ENCODE results near the gene GPC3. TPM values are rescaled to one million over a fixed set of nuclear protein-coding genes. Genes with fewer than 3 reads are reported as not detected.
A peak's percentile ranks its signal among the peaks of the same experiment; 100 is the strongest.

Gene GPC3
- total RNA-seq, 1 donor from 2014 or later, result 1,039 TPM

DNA sequence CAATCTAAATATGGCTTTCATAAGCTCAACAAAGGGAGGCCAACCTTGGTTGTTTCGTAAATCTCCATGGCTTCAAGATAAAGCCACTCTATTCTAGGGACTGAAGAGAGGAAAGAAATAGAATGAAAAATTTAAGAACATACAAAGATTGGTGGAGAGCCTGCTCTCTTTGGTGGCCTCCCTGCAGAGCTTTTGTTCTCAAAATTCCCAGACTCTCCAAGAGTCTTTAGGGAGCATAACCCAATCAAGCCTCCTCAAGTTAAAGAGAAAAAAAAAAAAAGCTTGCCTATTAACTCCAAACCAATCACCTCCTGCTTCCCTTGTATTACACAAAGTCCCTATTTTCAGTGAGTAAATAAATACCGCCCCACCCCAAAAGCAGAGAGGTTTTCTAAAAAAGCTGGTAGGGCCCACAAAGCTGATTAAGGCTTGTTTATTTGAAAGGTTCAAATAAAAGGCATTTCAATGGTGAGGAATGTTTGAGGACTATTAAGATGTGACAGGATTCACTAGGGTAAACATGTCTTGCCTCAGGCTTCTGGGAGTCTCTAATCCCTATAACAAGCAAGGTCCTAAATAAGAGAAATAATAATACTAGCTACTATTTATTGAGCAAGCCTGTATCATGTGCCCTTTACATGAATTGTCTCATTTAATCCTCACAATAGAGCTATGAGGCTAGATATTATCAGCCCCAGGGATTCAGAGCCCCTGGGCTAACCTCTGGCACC lies 71.6 kb downstream of the GPC3 start:
- peak; percentile 71 for DNase-seq (ENCODE audit: low spot score)
- Mint-ChIP-seq H3K4me1 (peaks cover 36% of the 10 kb centered on the region), H3K27me3 (ENCODE audit: insufficient read depth, low read depth) (peaks cover 4% of the 10 kb centered on the region), H3K27ac (no peak overlapping the region), H3K9me3 (peaks cover 12% of the 10 kb centered on the region), H3K4me3 (no peak overlapping the region), H3K36me3 (no peaks in the 10 kb centered on the region)
- H3K4me1 ChIP-seq, result peaks cover 37% of the 10 kb centered on the region
- peaks cover 13% of the 10 kb centered on the region for H3K9me3 ChIP-seq (ENCODE audit: low read depth)
- H3K4me2 ChIP-seq, result peak overlapping the region; percentile 58
- peaks cover 31% of the 10 kb centered on the region for H4K20me1 ChIP-seq (ENCODE audit: low read depth)
- no peaks in the 10 kb centered on the region for H3K36me3 ChIP-seq
- no peaks in the 10 kb centered on the region for H3K27me3 ChIP-seq
- peaks cover 48% of the 10 kb centered on the region for H3F3A ChIP-seq (ENCODE audit: low read depth)
- peak overlapping the region; percentile 93 for H3K27ac ChIP-seq
- no peak overlapping the region for H2AFZ ChIP-seq (replicated peaks)
- TF ChIP-seq EZH2phosphoT487 (IDR thresholded peaks at IDR 0.05), result no peak
- TF ChIP-seq, protein P1, sequence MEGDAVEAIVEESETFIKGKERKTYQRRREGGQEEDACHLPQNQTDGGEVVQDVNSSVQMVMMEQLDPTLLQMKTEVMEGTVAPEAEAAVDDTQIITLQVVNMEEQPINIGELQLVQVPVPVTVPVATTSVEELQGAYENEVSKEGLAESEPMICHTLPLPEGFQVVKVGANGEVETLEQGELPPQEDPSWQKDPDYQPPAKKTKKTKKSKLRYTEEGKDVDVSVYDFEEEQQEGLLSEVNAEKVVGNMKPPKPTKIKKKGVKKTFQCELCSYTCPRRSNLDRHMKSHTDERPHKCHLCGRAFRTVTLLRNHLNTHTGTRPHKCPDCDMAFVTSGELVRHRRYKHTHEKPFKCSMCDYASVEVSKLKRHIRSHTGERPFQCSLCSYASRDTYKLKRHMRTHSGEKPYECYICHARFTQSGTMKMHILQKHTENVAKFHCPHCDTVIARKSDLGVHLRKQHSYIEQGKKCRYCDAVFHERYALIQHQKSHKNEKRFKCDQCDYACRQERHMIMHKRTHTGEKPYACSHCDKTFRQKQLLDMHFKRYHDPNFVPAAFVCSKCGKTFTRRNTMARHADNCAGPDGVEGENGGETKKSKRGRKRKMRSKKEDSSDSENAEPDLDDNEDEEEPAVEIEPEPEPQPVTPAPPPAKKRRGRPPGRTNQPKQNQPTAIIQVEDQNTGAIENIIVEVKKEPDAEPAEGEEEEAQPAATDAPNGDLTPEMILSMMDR (IDR thresholded peaks at IDR 0.05), result no peak
- no peak for TF ChIP-seq EZH2 (IDR thresholded peaks at IDR 0.05)
- peaks cover 67% of the 10 kb centered on the region for H3K79me2 ChIP-seq (ENCODE audit: low read depth)
- peak overlapping the region; percentile 22 for H3K4me3 ChIP-seq
- no peak overlapping the region for H3K9ac ChIP-seq

DNA sequence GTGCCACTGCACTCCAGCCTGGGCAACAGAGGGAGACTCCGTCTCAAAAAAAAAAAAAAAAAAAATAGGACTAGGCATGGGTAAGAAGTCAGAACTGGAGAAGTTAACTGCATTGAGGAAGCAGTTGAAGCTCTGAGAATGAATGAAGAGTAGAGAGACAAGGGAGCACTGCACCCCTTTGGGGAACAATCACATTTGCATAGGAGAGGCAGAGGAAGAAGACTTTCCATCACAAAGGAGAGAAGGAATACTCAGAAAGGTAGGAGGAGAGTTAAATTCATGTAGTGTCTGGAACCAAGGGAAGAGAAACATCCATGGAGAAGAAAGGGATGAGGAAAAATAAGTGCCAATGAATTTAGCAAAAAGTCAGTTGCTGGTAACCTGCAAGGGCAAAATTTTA lies 72.4 kb downstream of the GPC3 start:
- Mint-ChIP-seq H3K9me3 (peaks cover 12% of the 10 kb centered on the region), H3K36me3 (no peaks in the 10 kb centered on the region), H3K27me3 (ENCODE audit: insufficient read depth, low read depth) (peaks cover 4% of the 10 kb centered on the region), H3K27ac (peak overlapping the region; percentile 6), H3K4me3 (no peak overlapping the region), H3K4me1 (peaks cover 36% of the 10 kb centered on the region)
- DNase-seq (ENCODE audit: low spot score), result no peak
- H3K79me2 ChIP-seq (ENCODE audit: low read depth), result peaks cover 67% of the 10 kb centered on the region
- no peaks in the 10 kb centered on the region for H3K36me3 ChIP-seq
- H3K4me2 ChIP-seq, result peak overlapping the region; percentile 58
- no peak overlapping the region for H2AFZ ChIP-seq (replicated peaks)
- peaks cover 10% of the 10 kb centered on the region for H3K9me3 ChIP-seq (ENCODE audit: low read depth)
- H3K27me3 ChIP-seq, result no peaks in the 10 kb centered on the region
- peak overlapping the region; percentile 93 for H3K27ac ChIP-seq
- peaks cover 31% of the 10 kb centered on the region for H4K20me1 ChIP-seq (ENCODE audit: low read depth)
- no peak overlapping the region for H3K9ac ChIP-seq
- peaks cover 48% of the 10 kb centered on the region for H3F3A ChIP-seq (ENCODE audit: low read depth)
- TF ChIP-seq EZH2phosphoT487 (IDR thresholded peaks at IDR 0.05) (no peak), EZH2 (IDR thresholded peaks at IDR 0.05) (no peak)
- TF ChIP-seq, protein P1 (IDR thresholded peaks at IDR 0.05), result no peak
- H3K4me3 ChIP-seq, result peak overlapping the region; percentile 22
- H3K4me1 ChIP-seq, result peaks cover 37% of the 10 kb centered on the region

DNA sequence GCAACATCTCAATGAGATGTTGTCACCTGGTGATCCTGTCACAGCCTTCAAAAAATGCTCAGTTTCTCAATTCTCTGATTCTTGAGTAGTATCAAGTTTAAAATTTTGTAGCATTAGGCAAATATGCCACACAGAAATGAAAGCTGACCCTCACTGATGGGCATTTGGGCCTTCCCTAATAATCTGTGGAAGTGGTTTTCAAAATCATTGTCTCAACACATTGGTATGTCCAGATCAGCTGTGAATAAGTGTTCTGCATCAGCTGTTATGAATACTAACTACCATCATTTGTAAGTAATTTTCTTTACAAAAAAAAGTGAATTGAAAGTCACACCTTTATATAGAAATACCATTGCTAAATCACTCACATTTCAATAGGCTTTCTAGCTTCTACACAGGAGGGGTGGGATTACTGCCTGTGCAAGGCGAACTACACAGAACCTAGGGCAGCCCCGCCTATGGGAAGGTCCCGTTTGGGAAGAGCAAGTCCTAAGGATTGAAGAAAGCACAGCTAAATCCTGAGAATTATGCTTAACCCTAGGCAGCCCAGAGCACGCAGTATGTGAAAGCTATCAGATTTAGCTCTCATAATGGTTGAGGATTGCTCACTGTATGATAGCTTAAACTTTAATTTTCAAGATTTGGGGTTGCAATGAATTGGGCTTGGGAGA lies 73.4 kb downstream of the GPC3 start:
- Histone ChIP-seq H3K4me3 (no peak overlapping the region), H3K9ac (no peak overlapping the region), H3K4me1 (peaks cover 37% of the 10 kb centered on the region), H3K9me3 (ENCODE audit: low read depth) (peaks cover 2% of the 10 kb centered on the region), H3K27me3 (no peaks in the 10 kb centered on the region), H3F3A (ENCODE audit: low read depth) (peaks cover 46% of the 10 kb centered on the region), H3K79me2 (ENCODE audit: low read depth) (peaks cover 69% of the 10 kb centered on the region), H3K4me2 (peak overlapping the region; percentile 58), H3K27ac (peak overlapping the region; percentile 67), H3K36me3 (no peaks in the 10 kb centered on the region), H2AFZ (replicated peaks) (no peak overlapping the region), H4K20me1 (ENCODE audit: low read depth) (peaks cover 31% of the 10 kb centered on the region)
- Mint-ChIP-seq H3K27ac (peak overlapping the region; percentile 26), H3K4me1 (peaks cover 36% of the 10 kb centered on the region), H3K36me3 (no peaks in the 10 kb centered on the region), H3K9me3 (peaks cover 7% of the 10 kb centered on the region), H3K27me3 (ENCODE audit: insufficient read depth, low read depth) (peaks cover 4% of the 10 kb centered on the region), H3K4me3 (no peak overlapping the region)
- no peak for TF ChIP-seq EZH2phosphoT487 (IDR thresholded peaks at IDR 0.05)
- peak; percentile 24 for DNase-seq (ENCODE audit: low spot score)

DNA sequence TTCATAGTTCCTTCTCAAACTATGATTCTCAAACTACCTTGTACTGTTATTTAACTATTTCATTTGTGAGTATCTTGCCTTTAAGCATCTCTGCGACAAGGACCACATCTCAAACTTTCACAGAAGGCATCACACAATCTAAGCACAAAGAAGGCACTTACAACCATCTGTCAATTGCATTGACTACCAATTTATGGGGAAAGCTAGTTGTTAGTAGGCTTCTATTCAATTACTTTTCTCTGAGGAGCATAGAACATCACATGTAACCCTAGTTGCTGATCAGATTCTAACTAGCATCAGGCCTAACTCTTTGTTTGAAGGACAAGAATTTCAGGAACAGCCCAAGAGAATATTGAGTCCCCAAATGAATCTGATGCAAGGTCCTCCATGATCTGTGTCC lies 74.9 kb downstream of the GPC3 start:
- Mint-ChIP-seq H3K27ac (no peak overlapping the region), H3K4me3 (no peak overlapping the region), H3K9me3 (peaks cover 6% of the 10 kb centered on the region), H3K27me3 (ENCODE audit: insufficient read depth, low read depth) (peaks cover 4% of the 10 kb centered on the region), H3K36me3 (peaks cover 4% of the 10 kb centered on the region), H3K4me1 (peaks cover 36% of the 10 kb centered on the region)
- Histone ChIP-seq H3K27me3 (no peaks in the 10 kb centered on the region), H3F3A (ENCODE audit: low read depth) (peaks cover 34% of the 10 kb centered on the region), H3K36me3 (no peaks in the 10 kb centered on the region), H2AFZ (replicated peaks) (no peak overlapping the region), H3K4me2 (no peak overlapping the region), H3K9me3 (ENCODE audit: low read depth) (no peaks in the 10 kb centered on the region), H3K27ac (no peak overlapping the region), H3K9ac (no peak overlapping the region), H3K79me2 (ENCODE audit: low read depth) (peaks cover 78% of the 10 kb centered on the region), H3K4me3 (no peak overlapping the region), H4K20me1 (ENCODE audit: low read depth) (peaks cover 31% of the 10 kb centered on the region), H3K4me1 (peaks cover 37% of the 10 kb centered on the region)
- no peak for TF ChIP-seq EZH2phosphoT487 (IDR thresholded peaks at IDR 0.05)
- TF ChIP-seq, protein P1 (IDR thresholded peaks at IDR 0.05), result no peak
- no peak for TF ChIP-seq EZH2 (IDR thresholded peaks at IDR 0.05)
- no peak for DNase-seq (ENCODE audit: low spot score)
